OCI-M2 (cell line): ENCODE results near the gene DHX34.
A peak's percentile ranks its signal among the peaks of the same experiment; 100 is the strongest.
"Not testable (repeated sequence)": the region's sequence is repeated elsewhere in the genome, so short reads cannot be mapped to it uniquely, and the experiment has no call there.

Experiments used
- DNase-seq: peaks from one replicate; lab custom pipeline; 2025; ENCODE audit not compliant: unreplicated experiment; lab: John Stamatoyannopoulos, UW

Gene DHX34

GRCh38 chr19:47348819-47349795 lies at the start of gene DHX34:
Gene DHX34 (plus strand): TSS chr19:47349315. CDS start chr19:47353031, 3,716 bp downstream.
- DNase-seq: peak; percentile 96

GRCh38 chr19:47300867-47301266 lies 48.2 kb upstream of the DHX34 start:
- DNase-seq: not testable (repeated sequence)

- no peak for DNase-seq
Measured at GRCh38 chr19:47302249-47302648, 46.9 kb upstream of the DHX34 start.

- DNase-seq: no peak
Measured at GRCh38 chr19:47303966-47304365, 45.1 kb upstream of the DHX34 start.

GRCh38 chr19:47305309-47305751 lies 43.8 kb upstream of the DHX34 start:
- DNase-seq: no peak

GRCh38 chr19:47306303-47306702 lies 42.8 kb upstream of the DHX34 start:
- DNase-seq: no peak

GRCh38 chr19:47309038-47309437 lies 40.1 kb upstream of the DHX34 start:
- no peak for DNase-seq

GRCh38 chr19:47309608-47310007 lies 39.5 kb upstream of the DHX34 start, which contains the start of gene C5AR1:
Gene C5AR1 (plus strand): TSS chr19:47309861. CDS start chr19:47309896, 35 bp downstream.
- no peak for DNase-seq

GRCh38 chr19:47310323-47310722 lies 38.8 kb upstream of the DHX34 start:
- no peak for DNase-seq

- no peak for DNase-seq
Measured at GRCh38 chr19:47310819-47311218, 38.3 kb upstream of the DHX34 start.

GRCh38 chr19:47312366-47313006 lies 36.6 kb upstream of the DHX34 start:
- DNase-seq: no peak

GRCh38 chr19:47313754-47314295 lies 35.3 kb upstream of the DHX34 start:
- no peak for DNase-seq

GRCh38 chr19:47315125-47315821 lies 33.8 kb upstream of the DHX34 start:
- DNase-seq: no peak

- DNase-seq: no peak
Measured at GRCh38 chr19:47316513-47316912, 32.6 kb upstream of the DHX34 start.

- DNase-seq: no peak
Measured at GRCh38 chr19:47319923-47320871, 28.9 kb upstream of the DHX34 start.

GRCh38 chr19:47321630-47322029 lies 27.5 kb upstream of the DHX34 start:
- no peak for DNase-seq

GRCh38 chr19:47322058-47322457 lies 27.1 kb upstream of the DHX34 start:
- DNase-seq: no peak

GRCh38 chr19:47323409-47323808 lies 25.7 kb upstream of the DHX34 start:
- DNase-seq: no peak

GRCh38 chr19:47323872-47324271 lies 25.2 kb upstream of the DHX34 start:
- no peak for DNase-seq

- DNase-seq: no peak
Measured at GRCh38 chr19:47324502-47324901, 24.6 kb upstream of the DHX34 start.
